Left lobe of liver (tissue), 2 donors: ENCODE measurements around the gene HPS1. TPM values are rescaled to one million over a fixed set of nuclear protein-coding genes. Genes with fewer than 3 reads are reported as not detected.
"Not testable (repeated sequence)": the region's sequence is repeated elsewhere in the genome, so short reads cannot be mapped to it uniquely, and the experiment has no call there.

Experiments used
- ATAC-seq: fragments of 200-7000 bp; cut with Tn5 transposase; one replicate; pipeline ENCODE4 v1.9.1; 2020; ENCODE audit warnings: mild to moderate bottlenecking, moderate library complexity
- DNase-seq: peaks from one replicate; pipeline ENCODE4 v3.0.0-alpha.2; 2020; ENCODE audit warnings: low spot score
- total RNA-seq: library from RNA; stranded (reverse); gene quantifications from one replicate; pipeline ENCODE4 v1.2.1, GENCODE V29; 2021
- donor health status: DM: no; HTN: no; CAD: no; lungs with moderate emphysema.
- donor health status: DM: no; HTN: yes; CAD: no.

The HPS1 gene
- total RNA-seq, 1 donor from 2014 or later = 26.0 TPM

DNA sequence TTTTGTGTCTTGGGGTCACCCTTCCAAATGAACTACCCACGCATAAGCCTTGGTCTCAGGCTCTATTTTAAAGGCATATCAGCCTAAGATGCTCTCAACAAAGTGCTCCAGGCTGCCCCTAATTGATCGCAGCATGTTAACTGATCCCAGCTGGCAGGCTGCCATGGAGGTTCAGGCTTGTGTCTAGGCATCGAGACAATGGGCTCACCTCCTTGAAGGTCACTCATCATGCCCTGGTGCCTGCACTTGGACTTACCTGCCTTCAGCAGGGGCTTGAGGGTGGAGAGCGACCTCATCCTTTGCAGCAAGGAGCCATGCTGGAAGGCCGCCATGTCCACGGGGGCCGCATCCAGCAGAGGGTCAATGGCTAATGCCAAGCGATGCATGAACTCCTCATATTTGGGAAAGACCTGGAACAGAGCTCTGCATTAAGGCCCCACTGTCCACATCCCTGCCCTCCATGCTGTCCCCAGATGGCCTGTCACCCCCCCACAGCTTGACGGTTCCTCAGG, 49.6 kb downstream of the HPS1 start:
- ATAC-seq (no peak), DNase-seq (no peak)

GRCh38 chr10:98396096-98397063, 50.4 kb downstream of the HPS1 start:
- DNase-seq = no peak
- ATAC-seq = no peak

DNA sequence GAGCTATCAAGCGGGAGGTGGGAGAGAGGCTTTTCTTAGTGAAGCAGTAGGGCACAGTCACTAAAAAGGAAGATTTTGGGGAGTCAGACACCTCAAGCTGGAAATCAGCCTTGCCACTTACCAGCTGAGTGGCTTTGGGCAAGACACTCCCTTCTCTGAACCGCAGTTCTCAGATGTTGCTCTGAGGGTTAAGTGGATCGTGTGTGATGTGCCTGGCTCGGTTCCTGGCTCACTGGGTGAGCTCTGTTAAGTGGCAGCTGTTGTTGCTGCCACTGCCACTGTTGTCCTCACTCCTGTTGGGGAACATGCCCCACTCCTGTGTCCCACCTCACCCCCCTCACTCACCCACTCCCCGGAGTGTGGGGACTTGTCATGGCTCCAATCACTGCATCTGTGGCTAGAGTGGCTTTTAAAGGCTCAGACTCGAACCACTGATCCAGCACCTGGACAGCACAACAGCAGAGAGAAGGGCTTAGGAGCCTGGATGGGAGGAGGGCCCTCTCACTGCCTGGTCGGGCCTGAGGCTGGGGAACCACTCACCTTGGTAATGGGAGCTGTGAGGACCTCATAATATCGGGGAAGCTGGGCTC, 51.8 kb downstream of the HPS1 start:
- no peak for DNase-seq
- ATAC-seq = no peak

GRCh38 chr10:98391578-98391991, 55.1 kb downstream of the HPS1 start:
- DNase-seq = no peak
- ATAC-seq = peak; percentile 28

DNA sequence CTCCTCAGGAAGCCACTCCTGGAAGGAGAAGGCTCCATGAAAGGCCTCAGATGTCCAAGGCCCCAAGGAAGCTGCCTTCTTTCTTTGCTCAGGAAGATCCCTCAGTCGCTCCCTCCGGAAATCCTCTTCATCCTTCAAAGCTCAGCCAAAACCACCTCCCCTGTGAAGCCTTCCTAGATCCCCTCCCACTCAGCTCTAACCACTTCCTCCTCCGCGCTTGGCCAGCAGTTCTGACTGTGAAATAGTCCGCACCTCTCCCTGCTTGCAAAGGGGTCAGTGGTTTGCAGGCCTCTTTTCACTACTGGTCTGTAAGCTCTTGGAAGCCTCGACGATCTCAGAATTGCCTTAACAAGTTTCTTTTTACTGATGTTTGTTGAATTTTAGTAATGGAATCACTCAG, 55.7 kb downstream of the HPS1 start:
- ATAC-seq (no peak), DNase-seq (no peak)

- ATAC-seq (no peak), DNase-seq (no peak)
Measured at GRCh38 chr10:98390406-98390805, 56.3 kb downstream of the HPS1 start.

DNA sequence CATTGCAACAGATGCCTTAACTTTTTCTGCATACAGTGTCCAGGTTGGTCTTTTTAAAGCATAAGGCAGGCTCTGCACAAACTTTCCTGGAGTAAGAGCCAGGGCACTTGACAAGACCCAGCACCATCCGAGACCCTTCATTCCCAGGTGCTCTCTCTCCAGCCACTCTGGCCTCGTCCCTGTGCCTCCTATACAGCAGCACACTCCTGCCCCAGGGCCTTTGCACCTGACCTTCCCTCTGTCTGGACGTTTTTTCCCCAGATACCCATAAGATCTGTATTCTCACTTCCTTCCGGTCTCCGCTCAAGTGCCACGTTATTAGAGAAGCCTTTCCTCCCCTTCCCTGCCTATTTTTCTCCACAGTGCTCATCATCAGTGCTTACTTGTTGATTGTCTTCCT, 57.3 kb downstream of the HPS1 start:
- DNase-seq = no peak

GRCh38 chr10:98388101-98388655, 58.6 kb downstream of the HPS1 start:
- DNase-seq = no peak
- no peak for ATAC-seq

More for the DNA sequence above, 57.3 kb downstream of the HPS1 start:
- no peak for ATAC-seq

DNA sequence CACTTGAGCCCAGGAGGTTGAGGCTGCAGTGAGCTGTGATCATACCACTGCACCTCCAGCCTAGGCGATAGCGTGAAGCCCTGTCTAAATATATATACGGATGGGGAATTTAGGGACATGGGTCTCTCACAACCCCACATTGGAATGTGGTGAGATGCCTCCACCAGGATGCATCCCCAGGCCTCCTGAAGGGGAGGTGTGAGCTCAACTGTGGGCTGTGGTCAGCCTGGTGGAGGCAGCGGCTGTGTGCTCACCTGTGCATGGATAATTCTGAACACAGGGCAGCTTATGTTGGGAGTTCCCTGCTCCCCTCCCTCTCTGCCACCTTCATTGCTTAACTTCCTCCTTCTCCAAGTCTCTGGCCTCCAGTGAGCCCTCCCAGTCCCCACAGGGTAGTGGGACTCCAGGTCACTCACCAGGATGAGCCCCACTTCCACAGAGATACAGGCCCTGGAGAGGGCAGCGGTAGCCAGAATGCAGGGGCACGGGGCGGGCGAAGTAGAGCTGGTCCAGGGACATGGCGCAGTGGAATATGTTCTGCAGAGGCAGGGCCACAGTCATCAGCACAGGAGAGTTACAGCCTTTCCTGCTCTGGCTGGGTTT, 62.1 kb downstream of the HPS1 start:
- DNase-seq = no peak
- no peak for ATAC-seq

DNA sequence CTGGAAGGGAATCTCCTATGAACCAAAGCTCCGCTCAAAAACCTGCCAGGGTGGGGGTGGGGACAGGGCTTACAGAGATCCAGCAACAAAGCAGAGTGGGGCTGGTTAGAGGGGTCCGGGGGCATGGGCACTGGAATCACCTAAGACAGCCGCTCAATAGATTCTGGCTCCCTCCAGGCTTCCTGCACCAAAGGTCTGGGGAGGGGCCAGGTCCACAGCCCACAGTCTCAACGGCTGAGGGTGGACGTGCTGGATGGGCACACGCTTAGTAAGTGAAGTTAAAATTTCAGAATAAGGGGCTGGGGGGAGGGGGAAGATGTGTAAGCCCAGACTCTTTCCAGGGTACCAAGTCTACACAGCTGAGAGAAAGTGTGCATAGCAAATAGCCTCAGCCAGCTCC, 62.9 kb downstream of the HPS1 start:
- ATAC-seq = no peak
- no peak for DNase-seq

DNA sequence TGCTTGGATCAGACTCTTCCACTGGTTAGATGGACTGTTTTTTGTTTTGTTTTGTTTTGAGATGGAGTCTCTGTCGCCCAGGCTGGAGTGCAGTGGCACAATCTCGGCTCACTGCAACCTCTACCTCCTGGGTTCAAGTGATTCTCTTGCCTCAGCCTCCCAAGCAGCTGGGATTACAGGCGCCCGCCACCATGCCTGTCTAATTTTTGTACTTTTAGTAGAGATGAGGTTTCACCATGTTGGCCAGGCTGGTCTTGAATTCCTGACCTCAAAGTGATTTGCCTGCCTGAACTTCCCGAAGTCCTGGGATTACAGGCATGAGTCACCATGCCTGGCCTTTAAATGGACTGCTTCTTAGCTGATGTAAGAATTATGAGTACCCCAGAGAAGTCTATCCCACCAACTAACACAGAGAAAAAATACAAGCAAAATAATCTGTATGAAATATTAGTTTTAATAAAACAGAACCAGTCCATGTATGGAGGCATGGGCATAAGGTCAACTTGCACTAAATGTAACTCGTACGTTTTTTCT, 63.5 kb downstream of the HPS1 start:
- not testable (repeated sequence) for ATAC-seq, DNase-seq

DNA sequence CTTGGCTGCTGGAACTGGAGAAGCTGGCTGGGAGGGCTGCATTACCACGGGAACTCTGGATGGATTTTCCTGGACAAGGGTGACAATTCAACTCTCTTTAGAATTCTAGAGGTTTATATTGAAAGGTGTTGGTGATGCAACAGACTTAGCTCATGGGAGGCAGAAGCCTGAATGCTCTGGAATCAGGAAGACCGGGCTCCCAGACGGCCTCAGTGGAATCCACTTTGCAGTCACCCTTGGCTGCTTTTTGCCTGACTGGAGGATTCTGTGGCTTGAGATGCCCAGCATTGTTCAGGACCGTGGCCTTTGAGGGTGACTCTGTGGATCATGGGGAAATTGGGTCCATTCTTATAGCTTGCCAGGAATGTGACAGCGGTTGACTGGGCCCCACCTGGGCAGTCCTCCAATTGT, 64.0 kb downstream of the HPS1 start:
- ATAC-seq = no peak
- DNase-seq = no peak

- DNase-seq (no peak), ATAC-seq (no peak)
Measured at GRCh38 chr10:98380493-98381339, 66.0 kb downstream of the HPS1 start.

DNA sequence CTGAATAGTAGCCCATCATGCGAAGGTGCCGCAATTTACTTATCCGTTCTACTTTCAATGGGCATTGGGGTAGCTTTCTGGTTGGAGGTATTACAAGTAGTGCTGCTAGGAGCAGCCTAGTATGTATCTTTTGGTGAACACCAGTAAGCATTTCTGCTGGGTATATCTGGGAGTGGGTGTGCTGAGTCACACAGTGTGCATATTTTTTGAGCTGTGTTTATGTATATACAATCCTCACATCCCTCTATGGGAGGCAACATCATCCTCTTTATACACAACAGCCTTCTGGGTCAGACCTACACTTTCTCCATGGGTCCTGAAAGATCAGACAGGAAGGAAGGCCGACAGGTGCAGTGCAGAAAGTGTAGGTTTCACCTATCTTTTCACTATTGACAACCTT, 68.0 kb downstream of the HPS1 start:
- ATAC-seq (no peak), DNase-seq (no peak)

GRCh38 chr10:98377536-98377935, 69.2 kb downstream of the HPS1 start:
- no peak for DNase-seq

GRCh38 chr10:98377001-98377400, 69.7 kb downstream of the HPS1 start:
- no peak for DNase-seq
- ATAC-seq = no peak

More at GRCh38 chr10:98377536-98377935, 69.2 kb downstream of the HPS1 start:
- ATAC-seq = no peak

DNA sequence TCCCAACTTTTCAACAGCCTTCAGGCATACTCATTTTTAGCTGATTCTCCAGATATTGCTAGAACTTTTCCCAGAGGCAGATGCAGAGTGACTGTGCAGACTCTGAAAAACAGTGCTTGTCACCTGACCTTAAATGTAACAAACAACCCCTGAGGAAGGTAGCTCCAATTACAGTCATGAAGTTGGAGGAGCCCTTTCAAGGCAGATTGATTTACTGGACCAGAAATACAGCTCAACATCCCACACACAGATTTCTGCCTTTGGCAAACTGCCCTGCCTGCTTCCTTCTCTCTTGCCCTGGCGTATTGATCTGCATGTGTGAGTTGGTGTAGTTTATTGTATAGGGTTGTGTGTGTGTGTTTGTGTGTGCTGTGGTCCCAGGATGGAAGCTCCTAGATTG, 70.2 kb downstream of the HPS1 start:
- ATAC-seq = no peak
- no peak for DNase-seq

- DNase-seq = no peak
Measured at GRCh38 chr10:98374217-98374985, 72.3 kb downstream of the HPS1 start.

More at GRCh38 chr10:98374217-98374985, 72.3 kb downstream of the HPS1 start:
- no peak for ATAC-seq
